Endothelial cell of umbilical vein (primary cell): ENCODE measurements around the gene ZNF438.

Source experiments
- EZH2 ChIP-seq: IDR thresholded peaks from 2 replicates; pipeline ENCODE4 v1.6.1; 2012; ENCODE audit warnings: borderline replicate concordance, low read depth, mild to moderate bottlenecking, moderate library complexity, low read length, inconsistent platforms; ENCODE audit not compliant: severe bottlenecking
- FOS ChIP-seq: IDR thresholded peaks from 2 replicates; pipeline ENCODE4 v1.6.1; 2011; ENCODE audit warnings: mild to moderate bottlenecking, low read length, moderate library complexity, borderline replicate concordance; ENCODE audit not compliant: insufficient read depth
- GATA2 ChIP-seq: IDR thresholded peaks from 2 replicates; pipeline ENCODE4 v1.7.0; 2011; ENCODE audit warnings: low read depth, mild to moderate bottlenecking, moderate library complexity, mixed read lengths, low read length; ENCODE audit not compliant: insufficient read length, insufficient read depth
- JUN ChIP-seq: IDR thresholded peaks from 2 replicates; pipeline ENCODE4 v1.6.1; 2011; ENCODE audit warnings: borderline replicate concordance, low read depth; ENCODE audit not compliant: insufficient read length, insufficient read depth
- MYC ChIP-seq: IDR thresholded peaks from one replicate; pipeline ENCODE4 v1.6.1; 2011; ENCODE audit warnings: mild to moderate bottlenecking, low read depth, low read length
- POLR2A ChIP-seq: IDR thresholded peaks from 2 replicates; pipeline ENCODE4 v1.6.1; 2012; ENCODE audit warnings: low read depth, mild to moderate bottlenecking, control low read depth, low read length
- POLR2AphosphoS5 ChIP-seq: IDR thresholded peaks from 2 replicates; pipeline ENCODE4 v1.6.1; 2012; ENCODE audit warnings: low read depth, mild to moderate bottlenecking, control low read depth, low read length, moderate library complexity; ENCODE audit not compliant: insufficient read depth
- TF ChIP-seq, protein P1 (sequence below): IDR thresholded peaks from 2 replicates; pipeline ENCODE4 v1.6.1; 2011; ENCODE audit not compliant: insufficient read depth, insufficient read length
- TF ChIP-seq, protein P2 (sequence below), 2 donors: IDR thresholded peaks; 1 replicate in 1 of 2; 2 replicates in 1 of 2; pipeline ENCODE4 v1.5.1; 2011; ENCODE audit warnings: low read length in 2 of 2, mild to moderate bottlenecking in 2 of 2, moderate library complexity in 2 of 2, control low read depth in 1 of 2, inconsistent platforms in 1 of 2, low read depth in 1 of 2; ENCODE audit not compliant: insufficient read depth in 1 of 2; ENCODE audit errors: extremely low read depth in 1 of 2

DNA sequence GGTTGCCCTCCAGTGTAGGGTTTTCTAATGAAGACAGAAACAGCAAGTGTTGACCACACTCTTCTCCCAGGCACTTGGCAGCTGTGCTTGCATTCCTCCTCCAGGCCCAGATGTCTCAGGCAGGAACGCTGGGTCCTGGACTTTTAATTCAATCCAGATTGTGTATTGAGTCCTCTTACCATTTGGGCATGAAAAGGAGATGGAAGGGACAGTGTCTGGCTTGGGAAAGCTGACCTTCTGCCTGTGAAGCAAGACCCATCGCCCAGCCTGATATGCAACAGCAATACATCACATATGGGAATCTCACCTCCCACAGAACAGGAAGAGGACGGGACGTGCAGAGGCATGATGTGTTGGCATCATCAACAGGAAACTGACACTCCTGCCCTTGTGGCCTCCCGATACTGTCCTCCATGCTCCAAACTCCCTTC, 227.8 kb downstream of the ZNF438 start:
- TF ChIP-seq GATA2 (no peak), POLR2AphosphoS5 (no peak), POLR2A (no peak), MYC (no peak), JUN (no peak), EZH2 (no peak), FOS (no peak)
- TF ChIP-seq, protein P1, sequence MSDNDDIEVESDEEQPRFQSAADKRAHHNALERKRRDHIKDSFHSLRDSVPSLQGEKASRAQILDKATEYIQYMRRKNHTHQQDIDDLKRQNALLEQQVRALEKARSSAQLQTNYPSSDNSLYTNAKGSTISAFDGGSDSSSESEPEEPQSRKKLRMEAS = no peak
- TF ChIP-seq, protein P2, sequence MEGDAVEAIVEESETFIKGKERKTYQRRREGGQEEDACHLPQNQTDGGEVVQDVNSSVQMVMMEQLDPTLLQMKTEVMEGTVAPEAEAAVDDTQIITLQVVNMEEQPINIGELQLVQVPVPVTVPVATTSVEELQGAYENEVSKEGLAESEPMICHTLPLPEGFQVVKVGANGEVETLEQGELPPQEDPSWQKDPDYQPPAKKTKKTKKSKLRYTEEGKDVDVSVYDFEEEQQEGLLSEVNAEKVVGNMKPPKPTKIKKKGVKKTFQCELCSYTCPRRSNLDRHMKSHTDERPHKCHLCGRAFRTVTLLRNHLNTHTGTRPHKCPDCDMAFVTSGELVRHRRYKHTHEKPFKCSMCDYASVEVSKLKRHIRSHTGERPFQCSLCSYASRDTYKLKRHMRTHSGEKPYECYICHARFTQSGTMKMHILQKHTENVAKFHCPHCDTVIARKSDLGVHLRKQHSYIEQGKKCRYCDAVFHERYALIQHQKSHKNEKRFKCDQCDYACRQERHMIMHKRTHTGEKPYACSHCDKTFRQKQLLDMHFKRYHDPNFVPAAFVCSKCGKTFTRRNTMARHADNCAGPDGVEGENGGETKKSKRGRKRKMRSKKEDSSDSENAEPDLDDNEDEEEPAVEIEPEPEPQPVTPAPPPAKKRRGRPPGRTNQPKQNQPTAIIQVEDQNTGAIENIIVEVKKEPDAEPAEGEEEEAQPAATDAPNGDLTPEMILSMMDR (IDR thresholded peaks at IDR 0.05; ENCODE audit: extremely low read depth in 1 of 2, insufficient read depth in 1 of 2, low read depth in 1 of 2, low read length in 2 of 2) = no peak
